ENCODE results near the gene OR2AT4. TPM values are rescaled to one million over a fixed set of nuclear protein-coding genes. Genes with fewer than 3 reads are reported as not detected.

The OR2AT4 gene
- total RNA-seq, 2 donors from 2014 or later = not detected

DNA sequence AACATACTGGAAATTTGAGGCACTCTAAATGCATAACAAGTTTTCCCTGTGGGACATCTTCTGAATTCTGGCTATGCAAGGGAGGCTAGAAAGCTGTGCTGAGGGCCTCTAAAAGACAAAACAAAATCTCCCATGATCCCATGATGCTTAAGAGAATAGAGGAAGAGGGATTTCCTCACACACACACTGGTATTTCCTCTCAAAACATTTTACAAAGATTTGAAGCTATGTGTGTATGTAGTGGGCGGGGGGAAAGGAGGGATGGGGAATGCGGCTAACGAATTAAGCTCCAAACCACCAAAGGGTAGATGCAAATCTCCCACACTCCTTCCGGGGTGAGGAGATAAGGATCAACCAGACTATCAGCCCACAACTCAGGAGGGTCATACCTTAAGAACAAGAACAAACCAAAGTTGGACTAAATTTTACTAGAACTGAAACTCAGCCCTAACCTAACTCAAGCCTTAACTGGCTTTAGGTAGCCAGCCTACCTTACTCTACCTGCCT lies 6.0 kb downstream of the OR2AT4 start:
- intact Hi-C loops (cut with DNase I) = no loop called here
- Histone ChIP-seq H3K36me3 (no peaks in the 10 kb centered on the region), H3K9ac (ENCODE audit: low read depth in 2 of 2, low read length in 2 of 2) (no peak overlapping the region)

DNA sequence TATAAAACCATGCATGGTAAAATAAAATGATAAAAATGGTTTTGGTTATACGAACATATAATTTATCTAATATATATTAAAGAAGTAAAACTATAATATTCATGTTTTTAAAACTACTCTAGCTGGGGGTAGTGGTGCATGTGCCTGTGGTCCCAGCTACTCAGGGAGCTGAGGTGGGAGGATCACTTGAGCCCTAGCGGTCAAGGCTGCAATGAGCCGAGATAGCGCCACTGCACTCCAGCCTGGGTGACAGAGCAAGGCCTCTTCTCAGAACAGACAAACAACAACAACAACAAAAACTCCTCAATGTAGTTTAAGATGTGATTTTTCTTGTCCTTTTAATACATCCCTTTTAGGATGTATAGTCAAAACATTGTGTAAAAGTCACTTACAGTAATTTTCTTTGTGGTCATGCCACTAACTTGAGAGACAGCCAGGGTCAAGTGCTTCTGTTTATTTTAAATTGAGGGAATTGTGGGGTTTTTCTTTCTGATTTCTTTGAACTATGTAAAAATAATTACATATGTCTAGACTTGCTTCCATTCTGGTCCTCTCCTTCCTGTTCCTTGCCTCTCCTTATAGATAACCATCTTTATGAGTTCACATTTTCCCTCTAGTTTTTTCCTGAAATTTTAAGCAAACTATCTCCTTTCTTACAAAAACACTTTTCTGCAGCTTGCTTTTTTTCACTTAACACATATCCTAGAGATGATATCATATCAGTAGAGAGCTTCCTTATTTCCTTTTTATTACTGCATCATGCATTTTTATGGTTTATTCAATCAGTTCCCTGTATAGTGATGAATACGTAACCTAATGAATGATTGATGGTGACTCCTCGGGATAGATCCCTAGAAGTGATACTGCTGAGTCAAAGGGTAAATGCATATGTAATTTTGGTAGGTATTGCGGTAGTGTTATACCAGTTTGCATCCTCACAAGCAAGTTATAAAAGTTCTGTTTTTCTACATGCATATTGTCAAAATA lies 9.1 kb downstream of the OR2AT4 start:
- Histone ChIP-seq H3K4me3 (no peak overlapping the region), H3K9ac (ENCODE audit: low read depth in 2 of 2, low read length in 2 of 2) (no peak overlapping the region), H3K9me3 (no peaks in the 10 kb centered on the region), H3K27ac (no peak overlapping the region), H3K36me3 (no peaks in the 10 kb centered on the region), H3K27me3 (no peaks in the 10 kb centered on the region), H3K4me1 (no peaks in the 10 kb centered on the region)
- no peak for TF ChIP-seq CTCF (IDR thresholded peaks at IDR 0.05)
- no peak for DNase-seq
- intact Hi-C loops (cut with DNase I) = no loop called here

More for the DNA sequence above, 6.0 kb downstream of the OR2AT4 start:
- TF ChIP-seq CTCF (IDR thresholded peaks at IDR 0.05) = no peak
- Histone ChIP-seq H3K27ac (no peak overlapping the region), H3K4me3 (no peak overlapping the region), H3K27me3 (no peaks in the 10 kb centered on the region), H3K4me1 (no peaks in the 10 kb centered on the region), H3K9me3 (no peaks in the 10 kb centered on the region)
- DNase-seq = no peak

DNA sequence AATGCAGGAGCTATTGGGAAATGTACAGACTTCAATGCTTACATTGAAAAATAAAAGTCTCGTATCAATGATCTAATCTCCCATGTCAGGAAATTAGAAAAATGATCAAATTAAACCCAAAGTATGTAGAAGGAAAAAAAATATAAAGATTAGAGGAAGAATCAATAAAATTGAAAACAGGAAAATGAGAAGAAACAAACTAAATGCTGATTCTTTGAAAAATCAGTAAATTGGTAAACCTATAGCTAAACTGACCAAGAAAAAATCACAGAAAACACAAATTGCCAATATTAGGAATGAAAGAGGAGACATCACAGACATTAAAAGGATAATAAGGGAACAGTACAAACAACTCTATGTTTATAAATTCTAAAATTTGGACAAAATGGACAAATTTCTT lies 11.8 kb downstream of the OR2AT4 start:
- Histone ChIP-seq H3K27ac (no peak overlapping the region), H3K4me1 (no peaks in the 10 kb centered on the region), H3K36me3 (no peaks in the 10 kb centered on the region), H3K27me3 (no peaks in the 10 kb centered on the region), H3K4me3 (no peak overlapping the region), H3K9me3 (no peaks in the 10 kb centered on the region), H3K9ac (ENCODE audit: low read depth in 2 of 2, low read length in 2 of 2) (no peak overlapping the region)
- no peak for TF ChIP-seq CTCF (IDR thresholded peaks at IDR 0.05)
- DNase-seq = no peak
- intact Hi-C loops (cut with DNase I) = no loop called here

DNA sequence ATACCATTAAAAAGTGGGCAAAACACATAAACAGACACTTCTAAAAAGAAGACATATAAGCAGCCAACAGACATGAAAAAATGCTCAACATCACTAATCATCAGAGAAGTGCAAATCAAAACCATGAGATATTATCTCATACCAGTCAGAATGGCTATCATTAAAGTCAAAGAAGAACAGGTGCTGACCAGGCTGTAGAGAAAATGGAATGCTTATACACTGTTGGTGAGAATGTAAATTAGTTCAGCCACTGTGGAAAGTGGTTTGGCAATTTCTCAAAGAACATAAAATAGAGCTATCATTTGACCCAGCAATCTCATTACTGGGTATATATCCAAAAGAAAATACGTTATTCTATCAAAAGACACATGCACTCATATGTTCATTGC lies 13.5 kb downstream of the OR2AT4 start:
- intact Hi-C loops (cut with DNase I) = no loop called here
- Histone ChIP-seq H3K4me3 (no peak overlapping the region), H3K27me3 (no peaks in the 10 kb centered on the region), H3K27ac (no peak overlapping the region), H3K9ac (ENCODE audit: low read depth in 2 of 2, low read length in 2 of 2) (no peak overlapping the region), H3K9me3 (no peaks in the 10 kb centered on the region), H3K4me1 (no peaks in the 10 kb centered on the region), H3K36me3 (no peaks in the 10 kb centered on the region)
- TF ChIP-seq CTCF (IDR thresholded peaks at IDR 0.05) = no peak
- no peak for DNase-seq

- no peaks in the 10 kb centered on the region for H3K9me3 ChIP-seq
- no peak for TF ChIP-seq CTCF (IDR thresholded peaks at IDR 0.05)
- H3K36me3 ChIP-seq = no peaks in the 10 kb centered on the region
- H3K27me3 ChIP-seq = no peaks in the 10 kb centered on the region
- H3K9ac ChIP-seq (ENCODE audit: low read depth in 2 of 2, low read length in 2 of 2) = no peak overlapping the region
- DNase-seq = no peak
- H3K4me3 ChIP-seq = no peak overlapping the region
- no peaks in the 10 kb centered on the region for H3K4me1 ChIP-seq
- H3K27ac ChIP-seq = no peak overlapping the region
- intact Hi-C loops (cut with DNase I) = no loop called here
These were observed 14.0 kb downstream of the OR2AT4 start for GRCh38 chr11:75082601-75083216.
